Measurements from ENCODE around the gene CPT2.

GRCh38 chr1:53165408-53165961, 31.1 kb upstream of the CPT2 start:
- TF ChIP-seq CTCF (IDR thresholded peaks at IDR 0.05) (no peak), POLR2A (IDR thresholded peaks at IDR 0.05) (no peak)
